ENCODE results near the gene SLC29A3. TPM values are rescaled to one million over a fixed set of nuclear protein-coding genes. Genes with fewer than 3 reads are reported as not detected.

The SLC29A3 gene
- polyA plus RNA-seq, 1 of the 3 experiments (the other 2 are of a cell fraction), result 3.8 TPM

GRCh38 chr10:71323407-71323806 lies 4.3 kb downstream of the SLC29A3 start:
- peak; percentile 54 for DNase-seq
- H3K9me2 ChIP-seq, result no peaks in the 10 kb centered on the region
- peaks cover 0 to 13% of the 10 kb centered on the region in 2 experiments; a peak in 1 of 4 replicates for H3K4me1 ChIP-seq (ENCODE audit: control insufficient read depth in 1 of 2, insufficient read depth in 2 of 2, low read depth in 1 of 2, low read length in 1 of 2)
- no peak overlapping the region for H3K4me2 ChIP-seq
- no peak overlapping the region for H3K4me3 ChIP-seq (ENCODE audit: low read depth in 2 of 2, low read length in 1 of 2)
- H2AFZ ChIP-seq (ENCODE audit: low read depth), result no peak overlapping the region
- H3K27me3 ChIP-seq (ENCODE audit: insufficient read depth), result no peaks in the 10 kb centered on the region
- CTCF ChIA-PET, result interaction anchor here (0.7 to 9.0 kb wide), 6 partner anchors 9 to 373 kb away, joined by 3 to 99 read pairs (median 5); no protein-coding TSS in a partner anchor
- H3K79me2 ChIP-seq (ENCODE audit: insufficient read depth), result no peaks in the 10 kb centered on the region
- POLR2A ChIA-PET, result no interaction called here
- no peaks in the 10 kb centered on the region for H4K20me1 ChIP-seq (ENCODE audit: insufficient read depth)
- H3K27ac ChIP-seq (ENCODE audit: low read depth in 2 of 2, low read length in 1 of 2), result no peak overlapping the region
- no peak overlapping the region for H3K9ac ChIP-seq
- TF ChIP-seq EP300 (IDR thresholded peaks at IDR 0.05; ENCODE audit: borderline replicate concordance in 1 of 2, low read depth in 1 of 2, low read length in 1 of 2), result no peak
- TF ChIP-seq NFIC (IDR thresholded peaks at IDR 0.05; ENCODE audit: borderline replicate concordance), result no peak
- no peak for TF ChIP-seq FOXJ3 (CRISPR knock-in tag; IDR thresholded peaks at IDR 0.05)
- TF ChIP-seq, protein P1, sequence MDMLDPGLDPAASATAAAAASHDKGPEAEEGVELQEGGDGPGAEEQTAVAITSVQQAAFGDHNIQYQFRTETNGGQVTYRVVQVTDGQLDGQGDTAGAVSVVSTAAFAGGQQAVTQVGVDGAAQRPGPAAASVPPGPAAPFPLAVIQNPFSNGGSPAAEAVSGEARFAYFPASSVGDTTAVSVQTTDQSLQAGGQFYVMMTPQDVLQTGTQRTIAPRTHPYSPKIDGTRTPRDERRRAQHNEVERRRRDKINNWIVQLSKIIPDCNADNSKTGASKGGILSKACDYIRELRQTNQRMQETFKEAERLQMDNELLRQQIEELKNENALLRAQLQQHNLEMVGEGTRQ (IDR thresholded peaks at IDR 0.05; ENCODE audit: borderline replicate concordance, low read depth, low read length), result peak; percentile 54; the same call in 1 of the 2 replicates
- TF ChIP-seq FOSL2 (IDR thresholded peaks at IDR 0.05; ENCODE audit: borderline replicate concordance, low read depth), result no peak
- TF ChIP-seq USF1 (IDR thresholded peaks at IDR 0.05; ENCODE audit: borderline replicate concordance, low read depth), result peak; percentile 92
- TF ChIP-seq ELF1 (IDR thresholded peaks at IDR 0.05), result peak; percentile 88
- no peak for TF ChIP-seq GATA2 (CRISPR knock-in tag; IDR thresholded peaks at IDR 0.05)
- no peaks in the 10 kb centered on the region for H3K9me3 ChIP-seq
- peaks cover 0 to 13% of the 10 kb centered on the region in 2 experiments for H3K36me3 ChIP-seq (replicated peaks in 1 of 2; ENCODE audit: control insufficient read depth in 1 of 2, insufficient read depth in 2 of 2, low read length in 1 of 2)
- 82% methylated on average over 4 of the region's 4 CpGs for WGBS (ENCODE audit: low lambda C conversion rate)
- H3F3A ChIP-seq (replicated peaks; ENCODE audit: insufficient read depth), result no peaks in the 10 kb centered on the region

DNA sequence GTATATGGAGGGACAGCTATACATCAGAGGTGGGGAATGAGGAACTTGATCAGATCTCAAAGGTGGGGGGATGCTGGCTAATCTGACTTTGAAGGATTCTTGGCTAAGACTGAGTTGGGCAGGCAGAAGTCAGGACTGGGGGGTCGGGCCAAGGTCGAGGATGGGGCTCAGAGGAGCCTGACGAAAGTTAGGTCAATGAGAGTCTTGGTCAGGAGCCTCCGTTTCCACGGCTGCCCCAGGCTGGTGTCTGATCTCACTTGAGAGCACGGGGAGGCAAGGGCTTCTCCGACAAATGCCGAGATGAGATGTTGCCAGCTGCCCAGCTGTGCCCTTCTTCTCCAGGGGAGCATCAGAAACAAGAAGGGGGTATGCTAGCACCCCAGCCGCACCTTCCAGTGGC lies 5.7 kb downstream of the SLC29A3 start:
- Histone ChIP-seq H4K20me1 (ENCODE audit: insufficient read depth) (no peaks in the 10 kb centered on the region), H3K36me3 (replicated peaks in 1 of 2; ENCODE audit: control insufficient read depth in 1 of 2, insufficient read depth in 2 of 2, low read length in 1 of 2) (peaks cover 0 to 16% of the 10 kb centered on the region in 2 experiments), H3K27ac (ENCODE audit: low read depth in 2 of 2, low read length in 1 of 2) (no peak overlapping the region), H3K4me1 (ENCODE audit: control insufficient read depth in 1 of 2, insufficient read depth in 2 of 2, low read depth in 1 of 2, low read length in 1 of 2) (peaks cover 0 to 8% of the 10 kb centered on the region in 2 experiments; a peak in 1 of 4 replicates), H3K79me2 (ENCODE audit: insufficient read depth) (no peaks in the 10 kb centered on the region), H3K27me3 (ENCODE audit: insufficient read depth) (no peaks in the 10 kb centered on the region), H3K4me3 (ENCODE audit: low read depth in 2 of 2, low read length in 1 of 2) (no peak overlapping the region), H2AFZ (ENCODE audit: low read depth) (no peak overlapping the region), H3K9ac (no peak overlapping the region), H3K9me2 (no peaks in the 10 kb centered on the region), H3F3A (replicated peaks; ENCODE audit: insufficient read depth) (no peaks in the 10 kb centered on the region), H3K4me2 (no peak overlapping the region), H3K9me3 (no peaks in the 10 kb centered on the region)
- WGBS (ENCODE audit: low lambda C conversion rate), result 94% methylated on average over 5 of the region's 9 CpGs
- ChIA-PET POLR2A (no interaction called here), CTCF (interaction anchor here (1.2 to 9.0 kb wide), 6 partner anchors 11 to 384 kb away, joined by 3 to 99 read pairs (median 4); partner anchors contain the start of gene CDH23)
- DNase-seq, result no peak
- TF ChIP-seq CHD2 (IDR thresholded peaks at IDR 0.05; ENCODE audit: low read length, partially characterized antibody) (no peak), FOSL2 (IDR thresholded peaks at IDR 0.05; ENCODE audit: borderline replicate concordance, low read depth) (no peak), GATA2 (CRISPR knock-in tag; IDR thresholded peaks at IDR 0.05) (no peak), USF1 (IDR thresholded peaks at IDR 0.05; ENCODE audit: borderline replicate concordance, low read depth) (no peak), TAF1 (IDR thresholded peaks at IDR 0.05; ENCODE audit: borderline replicate concordance, low read depth, low read length) (no peak), IRF3 (IDR thresholded peaks at IDR 0.05; ENCODE audit: low read depth, low read length) (no peak), PBX3 (IDR thresholded peaks at IDR 0.05) (no peak), TCF12 (IDR thresholded peaks at IDR 0.05) (no peak), RAD21 (IDR thresholded peaks at IDR 0.05; ENCODE audit: low read length) (no peak), FOXJ3 (CRISPR knock-in tag; IDR thresholded peaks at IDR 0.05) (no peak), RCOR1 (IDR thresholded peaks at IDR 0.05; ENCODE audit: low read length) (no peak), POLR2AphosphoS5 (IDR thresholded peaks at IDR 0.05; ENCODE audit: low read depth, low read length) (no peak), RXRA (IDR thresholded peaks at IDR 0.05; ENCODE audit: borderline replicate concordance, low read depth) (no peak), RFX5 (IDR thresholded peaks at IDR 0.05; ENCODE audit: low read length) (no peak)
- TF ChIP-seq, protein P1 (IDR thresholded peaks at IDR 0.05; ENCODE audit: borderline replicate concordance, low read depth, low read length), result no peak
- TF ChIP-seq, protein P2, sequence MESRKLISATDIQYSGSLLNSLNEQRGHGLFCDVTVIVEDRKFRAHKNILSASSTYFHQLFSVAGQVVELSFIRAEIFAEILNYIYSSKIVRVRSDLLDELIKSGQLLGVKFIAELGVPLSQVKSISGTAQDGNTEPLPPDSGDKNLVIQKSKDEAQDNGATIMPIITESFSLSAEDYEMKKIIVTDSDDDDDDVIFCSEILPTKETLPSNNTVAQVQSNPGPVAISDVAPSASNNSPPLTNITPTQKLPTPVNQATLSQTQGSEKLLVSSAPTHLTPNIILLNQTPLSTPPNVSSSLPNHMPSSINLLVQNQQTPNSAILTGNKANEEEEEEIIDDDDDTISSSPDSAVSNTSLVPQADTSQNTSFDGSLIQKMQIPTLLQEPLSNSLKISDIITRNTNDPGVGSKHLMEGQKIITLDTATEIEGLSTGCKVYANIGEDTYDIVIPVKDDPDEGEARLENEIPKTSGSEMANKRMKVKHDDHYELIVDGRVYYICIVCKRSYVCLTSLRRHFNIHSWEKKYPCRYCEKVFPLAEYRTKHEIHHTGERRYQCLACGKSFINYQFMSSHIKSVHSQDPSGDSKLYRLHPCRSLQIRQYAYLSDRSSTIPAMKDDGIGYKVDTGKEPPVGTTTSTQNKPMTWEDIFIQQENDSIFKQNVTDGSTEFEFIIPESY (IDR thresholded peaks at IDR 0.05; ENCODE audit: borderline replicate concordance, low read depth), result no peak

All from SK-N-SH (cell line).